Measurements from ENCODE around the gene TOB1.

DNA sequence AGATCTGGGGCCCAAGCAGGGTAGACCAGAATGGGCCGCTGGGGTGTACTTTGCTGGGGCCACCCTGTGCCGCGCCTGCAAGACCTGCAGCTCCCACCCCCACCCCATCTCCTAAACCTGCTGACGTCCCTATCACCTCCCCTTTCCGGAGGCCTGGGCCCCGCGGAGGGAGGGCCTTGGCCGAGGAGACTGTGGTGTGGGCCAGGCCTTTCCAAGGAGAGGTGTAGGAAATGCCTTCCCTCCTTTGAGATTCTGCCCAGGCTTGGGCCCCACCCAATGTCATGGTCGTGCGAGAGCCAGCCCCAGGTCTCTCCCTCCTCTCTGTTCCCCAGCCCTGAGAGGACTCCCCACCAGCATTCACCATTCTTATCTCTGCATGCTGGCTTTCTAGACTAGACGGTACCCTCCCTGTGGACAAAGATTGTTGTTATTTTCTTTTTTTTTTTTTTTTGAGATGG is 34.7 kb downstream of the TOB1 start:
- TF ChIP-seq, protein P1, sequence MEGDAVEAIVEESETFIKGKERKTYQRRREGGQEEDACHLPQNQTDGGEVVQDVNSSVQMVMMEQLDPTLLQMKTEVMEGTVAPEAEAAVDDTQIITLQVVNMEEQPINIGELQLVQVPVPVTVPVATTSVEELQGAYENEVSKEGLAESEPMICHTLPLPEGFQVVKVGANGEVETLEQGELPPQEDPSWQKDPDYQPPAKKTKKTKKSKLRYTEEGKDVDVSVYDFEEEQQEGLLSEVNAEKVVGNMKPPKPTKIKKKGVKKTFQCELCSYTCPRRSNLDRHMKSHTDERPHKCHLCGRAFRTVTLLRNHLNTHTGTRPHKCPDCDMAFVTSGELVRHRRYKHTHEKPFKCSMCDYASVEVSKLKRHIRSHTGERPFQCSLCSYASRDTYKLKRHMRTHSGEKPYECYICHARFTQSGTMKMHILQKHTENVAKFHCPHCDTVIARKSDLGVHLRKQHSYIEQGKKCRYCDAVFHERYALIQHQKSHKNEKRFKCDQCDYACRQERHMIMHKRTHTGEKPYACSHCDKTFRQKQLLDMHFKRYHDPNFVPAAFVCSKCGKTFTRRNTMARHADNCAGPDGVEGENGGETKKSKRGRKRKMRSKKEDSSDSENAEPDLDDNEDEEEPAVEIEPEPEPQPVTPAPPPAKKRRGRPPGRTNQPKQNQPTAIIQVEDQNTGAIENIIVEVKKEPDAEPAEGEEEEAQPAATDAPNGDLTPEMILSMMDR (conservative IDR thresholded peaks at IDR 0.05): no peak
- TF ChIP-seq EZH2 (IDR thresholded peaks at IDR 0.05; ENCODE audit: low read depth): no peak

All from PC-9 (cell line).